ENCODE measurements around the gene PRKG1. TPM values are rescaled to one million over a fixed set of nuclear protein-coding genes. Genes with fewer than 3 reads are reported as not detected.
A peak's percentile ranks its signal among the peaks of the same experiment; 100 is the strongest.

Gene PRKG1
- total and polyA plus RNA-seq, 2 donors (not counting 1 experiment from before 2014, with no cell fraction given), result 45.8 to 71.8 TPM

- H3K79me2 ChIP-seq (ENCODE audit: control insufficient read depth, insufficient read depth, low read length), result no peaks in the 10 kb centered on the region
- H2AFZ ChIP-seq (ENCODE audit: low read length), result no peak overlapping the region
- no peak overlapping the region for H3K4me2 ChIP-seq (ENCODE audit: extremely low read depth, insufficient read depth, low read length)
- H3K27me3 ChIP-seq (ENCODE audit: control insufficient read depth, insufficient read depth, low read length), result no peaks in the 10 kb centered on the region
- no peak overlapping the region for H3K4me3 ChIP-seq (replicated peaks in 1 of 4; ENCODE audit: control extremely low read depth in 1 of 4, insufficient read depth in 1 of 4, low read depth in 3 of 4, low read length in 4 of 4)
- H3K9me3 ChIP-seq (ENCODE audit: control insufficient read depth, insufficient read depth, low read depth, low read length), result no peaks in the 10 kb centered on the region
- peak in 1 of 2 donors; percentile 31 for DNase-seq (ENCODE audit: low read depth in 2 of 2)
- H3K27ac ChIP-seq (ENCODE audit: insufficient read depth, low read length), result no peak overlapping the region
- TF ChIP-seq, protein P1, sequence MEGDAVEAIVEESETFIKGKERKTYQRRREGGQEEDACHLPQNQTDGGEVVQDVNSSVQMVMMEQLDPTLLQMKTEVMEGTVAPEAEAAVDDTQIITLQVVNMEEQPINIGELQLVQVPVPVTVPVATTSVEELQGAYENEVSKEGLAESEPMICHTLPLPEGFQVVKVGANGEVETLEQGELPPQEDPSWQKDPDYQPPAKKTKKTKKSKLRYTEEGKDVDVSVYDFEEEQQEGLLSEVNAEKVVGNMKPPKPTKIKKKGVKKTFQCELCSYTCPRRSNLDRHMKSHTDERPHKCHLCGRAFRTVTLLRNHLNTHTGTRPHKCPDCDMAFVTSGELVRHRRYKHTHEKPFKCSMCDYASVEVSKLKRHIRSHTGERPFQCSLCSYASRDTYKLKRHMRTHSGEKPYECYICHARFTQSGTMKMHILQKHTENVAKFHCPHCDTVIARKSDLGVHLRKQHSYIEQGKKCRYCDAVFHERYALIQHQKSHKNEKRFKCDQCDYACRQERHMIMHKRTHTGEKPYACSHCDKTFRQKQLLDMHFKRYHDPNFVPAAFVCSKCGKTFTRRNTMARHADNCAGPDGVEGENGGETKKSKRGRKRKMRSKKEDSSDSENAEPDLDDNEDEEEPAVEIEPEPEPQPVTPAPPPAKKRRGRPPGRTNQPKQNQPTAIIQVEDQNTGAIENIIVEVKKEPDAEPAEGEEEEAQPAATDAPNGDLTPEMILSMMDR (conservative IDR thresholded peaks at IDR 0.05 in 1 of 2, IDR thresholded peaks at IDR 0.05 in 1 of 2; ENCODE audit: low read depth in 1 of 2, low read length in 2 of 2), result no peak
- no peak for TF ChIP-seq EZH2 (IDR thresholded peaks at IDR 0.05; ENCODE audit: low read length, missing control alignments)
- no peak overlapping the region for H3K9ac ChIP-seq (ENCODE audit: insufficient read depth, low read length)
- no peaks in the 10 kb centered on the region for H3K4me1 ChIP-seq (ENCODE audit: control insufficient read depth, extremely low read depth, insufficient read depth, low read length)
- no peaks in the 10 kb centered on the region for H4K20me1 ChIP-seq (ENCODE audit: control insufficient read depth, extremely low read depth, insufficient read depth, low read length)
- H3K36me3 ChIP-seq (ENCODE audit: control insufficient read depth, insufficient read depth, low read length), result no peaks in the 10 kb centered on the region
Measured at GRCh38 chr10:51602326-51602725, 528.0 kb downstream of the PRKG1 start.

- Histone ChIP-seq H4K20me1 (ENCODE audit: control insufficient read depth, extremely low read depth, insufficient read depth, low read length) (no peaks in the 10 kb centered on the region), H3K4me3 (replicated peaks in 1 of 4; ENCODE audit: control extremely low read depth in 1 of 4, insufficient read depth in 1 of 4, low read depth in 3 of 4, low read length in 4 of 4) (no peak overlapping the region), H3K4me2 (ENCODE audit: extremely low read depth, insufficient read depth, low read length) (no peak overlapping the region), H3K79me2 (ENCODE audit: control insufficient read depth, insufficient read depth, low read length) (no peaks in the 10 kb centered on the region), H3K27me3 (ENCODE audit: control insufficient read depth, insufficient read depth, low read length) (no peaks in the 10 kb centered on the region), H3K36me3 (ENCODE audit: control insufficient read depth, insufficient read depth, low read length) (no peaks in the 10 kb centered on the region), H2AFZ (ENCODE audit: low read length) (no peak overlapping the region), H3K9ac (ENCODE audit: insufficient read depth, low read length) (no peak overlapping the region), H3K4me1 (ENCODE audit: control insufficient read depth, extremely low read depth, insufficient read depth, low read length) (no peaks in the 10 kb centered on the region), H3K9me3 (ENCODE audit: control insufficient read depth, insufficient read depth, low read depth, low read length) (no peaks in the 10 kb centered on the region), H3K27ac (ENCODE audit: insufficient read depth, low read length) (no peak overlapping the region)
- no peak for DNase-seq (ENCODE audit: low read depth in 2 of 2)
- TF ChIP-seq EZH2 (IDR thresholded peaks at IDR 0.05; ENCODE audit: low read length, missing control alignments), result no peak
- TF ChIP-seq, protein P1 (conservative IDR thresholded peaks at IDR 0.05 in 1 of 2, IDR thresholded peaks at IDR 0.05 in 1 of 2; ENCODE audit: low read depth in 1 of 2, low read length in 2 of 2), result no peak
Measured at GRCh38 chr10:51604579-51604978, 530.3 kb downstream of the PRKG1 start.

DNA sequence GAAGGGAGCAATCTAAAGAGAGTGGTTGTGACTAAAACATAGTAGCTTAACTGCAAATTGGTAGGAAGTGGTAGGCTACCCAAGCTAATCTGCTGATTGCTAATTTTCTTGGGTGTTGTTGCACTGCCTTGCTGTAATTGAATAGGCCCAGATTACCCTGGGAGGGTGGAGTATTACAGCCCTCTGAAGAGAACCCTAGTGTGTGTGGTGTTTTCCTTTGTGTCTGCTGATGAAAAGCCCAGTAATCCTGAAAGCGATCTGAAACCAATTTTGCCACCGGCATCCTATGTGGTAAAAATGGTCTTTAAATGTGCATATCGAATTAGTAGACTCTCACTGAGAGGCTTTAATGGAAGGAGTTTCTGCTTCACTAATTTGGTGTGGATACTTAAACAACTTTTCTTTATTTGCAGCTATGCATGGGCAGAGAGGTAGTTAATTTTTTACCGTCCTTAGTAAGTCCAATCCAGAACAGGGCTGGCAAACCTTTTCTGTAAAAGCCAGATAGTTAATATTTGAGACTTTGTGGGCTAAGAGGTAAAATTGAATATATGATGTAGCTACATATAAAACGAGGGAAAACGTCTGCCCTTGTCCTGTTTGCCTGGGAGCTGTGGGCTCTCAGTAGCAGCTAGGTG is 532.7 kb downstream of the PRKG1 start:
- Histone ChIP-seq H3K36me3 (ENCODE audit: control insufficient read depth, insufficient read depth, low read length) (no peaks in the 10 kb centered on the region), H3K79me2 (ENCODE audit: control insufficient read depth, insufficient read depth, low read length) (no peaks in the 10 kb centered on the region), H4K20me1 (ENCODE audit: control insufficient read depth, extremely low read depth, insufficient read depth, low read length) (no peaks in the 10 kb centered on the region), H3K4me3 (replicated peaks in 1 of 4; ENCODE audit: control extremely low read depth in 1 of 4, insufficient read depth in 1 of 4, low read depth in 3 of 4, low read length in 4 of 4) (no peak overlapping the region), H3K27me3 (ENCODE audit: control insufficient read depth, insufficient read depth, low read length) (no peaks in the 10 kb centered on the region), H3K27ac (ENCODE audit: insufficient read depth, low read length) (no peak overlapping the region), H3K4me1 (ENCODE audit: control insufficient read depth, extremely low read depth, insufficient read depth, low read length) (no peaks in the 10 kb centered on the region), H3K4me2 (ENCODE audit: extremely low read depth, insufficient read depth, low read length) (no peak overlapping the region), H2AFZ (ENCODE audit: low read length) (no peak overlapping the region), H3K9ac (ENCODE audit: insufficient read depth, low read length) (no peak overlapping the region), H3K9me3 (ENCODE audit: control insufficient read depth, insufficient read depth, low read depth, low read length) (no peaks in the 10 kb centered on the region)
- DNase-seq (ENCODE audit: low read depth in 2 of 2), result no peak
- TF ChIP-seq, protein P1 (conservative IDR thresholded peaks at IDR 0.05 in 1 of 2, IDR thresholded peaks at IDR 0.05 in 1 of 2; ENCODE audit: low read depth in 1 of 2, low read length in 2 of 2), result no peak
- TF ChIP-seq EZH2 (IDR thresholded peaks at IDR 0.05; ENCODE audit: low read length, missing control alignments), result no peak
